K562 (cell line): ENCODE results near the gene PRKCB.

Experiments
- MBD2 ChIP-seq: sonication (generic); IDR thresholded peaks from 2 replicates; pipeline ENCODE4 v1.6.1; 2016; ENCODE audit warnings: low read depth, borderline replicate concordance
- MTA2 ChIP-seq: fragments of 450-650 bp; IDR thresholded peaks from 2 replicates; pipeline ENCODE4 v1.6.1; 2016; ENCODE audit warnings: low read depth
- MTA3 ChIP-seq: fragments of 450-650 bp; formaldehyde crosslinking; IDR thresholded peaks from 2 replicates; pipeline ENCODE4 v1.6.1; 2017; ENCODE audit warnings: mild to moderate bottlenecking, borderline replicate concordance
- POLR2AphosphoS5 ChIP-seq: IDR thresholded peaks from 2 replicates; pipeline ENCODE4 v1.6.1; 2011; ENCODE audit warnings: mild to moderate bottlenecking, low read depth, low read length, moderate library complexity; ENCODE audit not compliant: control insufficient read depth, insufficient read depth
- POLR2G ChIP-seq: fragments of 200-400 bp; formaldehyde crosslinking; IDR thresholded peaks from 2 replicates; pipeline ENCODE4 v1.6.1; 2017; ENCODE audit warnings: low read depth, mild to moderate bottlenecking, antibody characterized with exemption, low read length, moderate library complexity
- TAF1 ChIP-seq: IDR thresholded peaks from 2 replicates; pipeline ENCODE4 v1.6.1; 2011; ENCODE audit warnings: mild to moderate bottlenecking, low read length, moderate library complexity; ENCODE audit not compliant: insufficient read depth, control insufficient read depth, severe bottlenecking; ENCODE audit errors: extremely low read depth
- TEAD4 ChIP-seq, 2 experiments: sonication (generic) in 1 of 2; formaldehyde crosslinking in 1 of 2; IDR thresholded peaks; 2 replicates each; pipeline versions ENCODE4 v1.6.1 to v1.8.0; 2012 to 2022; ENCODE audit warnings: borderline replicate concordance in 1 of 2, inconsistent platforms in 1 of 2, low read length in 1 of 2, mild to moderate bottlenecking in 1 of 2, missing genetic modification reagents in 1 of 2

GRCh38 chr16:23829454-23829853, 6.3 kb upstream of the PRKCB start:
- no peak for TF ChIP-seq MBD2
- TF ChIP-seq TAF1 = no peak
- TF ChIP-seq POLR2G = no peak
- no peak for TF ChIP-seq POLR2AphosphoS5
- no peak for TF ChIP-seq TEAD4 (IDR thresholded peaks at IDR 0.05; ENCODE audit: low read length)
- TF ChIP-seq TEAD4 (CRISPR knock-in tag; IDR thresholded peaks at IDR 0.05; ENCODE audit: borderline replicate concordance) = no peak
- TF ChIP-seq MTA3 = no peak
- TF ChIP-seq MTA2 = no peak
